HG03342 (cell line): ENCODE data around the gene IRF2BP2.

Experiments
- ATAC-seq: cut with Tn5 transposase; IDR thresholded peaks from one replicate; pipeline ENCODE4 v1.9.1; 2021; ENCODE audit warnings: mild to moderate bottlenecking, moderate library complexity; ENCODE audit not compliant: unreplicated experiment

Gene IRF2BP2

GRCh38 chr1:234585330-234586055 lies 24.5 kb downstream of the IRF2BP2 start:
- no peak for ATAC-seq

- ATAC-seq: no peak
These were observed 25.1 kb downstream of the IRF2BP2 start for GRCh38 chr1:234584926-234585325.

DNA sequence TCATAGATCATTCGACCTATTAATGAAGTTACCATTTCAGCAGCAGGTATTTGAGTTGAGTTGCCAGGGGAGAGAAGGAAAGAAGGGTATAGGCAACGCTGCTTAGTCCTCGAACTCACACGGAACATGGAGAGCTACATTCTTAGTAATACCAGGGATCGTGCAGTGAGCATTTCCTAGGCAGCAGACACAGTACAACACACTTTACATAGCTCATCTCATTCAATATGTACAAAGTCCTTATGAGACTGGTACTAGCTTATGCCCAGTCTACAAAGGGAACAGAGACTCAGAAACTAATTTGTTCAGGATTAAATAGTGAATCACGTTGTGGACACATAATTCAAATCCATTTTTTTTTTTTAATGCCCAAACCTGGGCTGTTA lies 25.6 kb downstream of the IRF2BP2 start:
- no peak for ATAC-seq

- ATAC-seq: no peak
These were observed 26.1 kb downstream of the IRF2BP2 start for GRCh38 chr1:234583755-234584419.

DNA sequence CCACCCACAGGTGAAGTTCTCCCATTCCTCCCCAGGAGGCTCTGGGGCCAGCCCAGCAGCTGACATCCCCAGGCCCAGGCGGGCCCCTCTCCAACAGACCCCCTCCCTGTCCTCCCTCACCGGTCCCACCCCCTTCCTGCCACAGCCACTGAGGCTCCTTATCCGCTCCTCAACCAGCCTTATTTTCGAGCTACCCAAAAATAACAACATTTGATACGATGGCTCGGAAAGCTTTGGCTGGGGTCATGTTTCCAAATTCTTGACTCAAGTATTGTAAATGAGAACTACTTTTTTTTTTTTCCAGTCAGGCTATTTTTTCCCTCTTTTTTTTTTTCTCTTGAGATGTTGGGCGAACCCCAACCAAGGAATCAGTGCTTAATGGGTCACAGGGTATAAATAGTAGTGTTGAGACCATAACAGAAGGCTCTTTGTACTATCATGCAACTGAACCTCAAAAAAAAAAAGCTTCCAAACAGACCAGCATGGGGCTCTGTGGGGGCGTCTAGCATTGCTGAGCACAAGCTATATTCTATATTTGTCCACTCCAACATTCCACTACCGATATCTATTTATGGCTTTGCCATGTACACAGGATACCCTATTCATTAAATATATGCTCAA lies 27.2 kb downstream of the IRF2BP2 start:
- ATAC-seq: no peak

DNA sequence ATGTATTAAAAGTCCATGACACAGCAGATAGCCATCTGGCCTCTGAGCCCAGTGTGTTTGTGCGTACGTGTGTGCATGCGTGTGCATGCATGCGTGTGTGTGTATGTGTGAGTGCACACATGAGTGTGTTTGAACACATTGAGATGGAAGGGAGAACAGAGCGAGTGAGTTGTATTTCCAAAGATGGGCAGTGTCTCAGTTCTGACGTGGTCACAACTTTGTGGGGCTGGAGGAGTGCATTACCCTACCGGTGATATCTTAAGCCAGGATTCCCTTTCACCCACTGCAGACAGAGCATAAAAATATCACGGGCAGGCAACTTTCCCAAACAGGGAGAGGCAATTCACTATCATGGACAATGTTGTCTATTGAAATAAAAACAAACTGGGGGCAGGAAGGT lies 27.8 kb downstream of the IRF2BP2 start:
- ATAC-seq: no peak

GRCh38 chr1:234581063-234581714 lies 28.8 kb downstream of the IRF2BP2 start:
- no peak for ATAC-seq

GRCh38 chr1:234579967-234580366 lies 30.0 kb downstream of the IRF2BP2 start:
- no peak for ATAC-seq

DNA sequence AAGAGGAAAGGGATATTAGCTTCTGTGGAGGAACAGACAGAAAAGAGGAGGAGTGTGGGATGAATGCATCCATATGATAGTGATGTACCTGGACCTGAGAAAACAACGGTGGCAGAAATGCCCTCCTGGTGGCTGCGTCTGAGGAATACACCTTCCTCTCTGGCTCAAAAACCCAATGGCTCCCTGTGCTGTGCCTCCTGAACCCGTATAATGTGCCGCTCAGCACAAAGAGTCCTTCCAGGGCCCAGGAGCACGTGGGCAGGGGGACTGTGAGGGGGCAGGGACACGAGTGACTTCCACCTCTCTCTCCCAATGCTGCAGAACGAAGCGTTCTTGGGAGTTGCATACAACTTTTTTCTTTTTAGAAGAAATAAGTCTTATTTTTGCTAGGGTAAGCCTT lies 31.2 kb downstream of the IRF2BP2 start:
- no peak for ATAC-seq

DNA sequence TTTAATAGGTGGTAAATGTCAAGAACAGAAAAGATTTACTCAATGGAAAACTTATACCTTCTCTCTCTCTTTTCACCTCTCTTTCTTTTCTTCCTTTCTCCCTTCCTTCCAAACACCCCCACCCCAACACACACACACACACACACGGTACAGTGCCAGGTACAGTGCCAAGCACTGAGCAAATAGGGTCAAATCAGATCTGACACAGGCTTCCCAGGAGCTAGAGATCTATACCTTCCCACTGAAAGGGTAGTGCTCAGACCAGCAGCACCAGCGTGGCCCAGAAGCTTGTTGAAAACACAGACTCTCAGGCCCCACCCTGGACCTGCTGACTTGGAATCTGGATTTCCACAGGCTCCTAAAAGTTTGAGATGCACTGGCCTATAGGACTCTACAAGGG lies 31.9 kb downstream of the IRF2BP2 start:
- no peak for ATAC-seq

DNA sequence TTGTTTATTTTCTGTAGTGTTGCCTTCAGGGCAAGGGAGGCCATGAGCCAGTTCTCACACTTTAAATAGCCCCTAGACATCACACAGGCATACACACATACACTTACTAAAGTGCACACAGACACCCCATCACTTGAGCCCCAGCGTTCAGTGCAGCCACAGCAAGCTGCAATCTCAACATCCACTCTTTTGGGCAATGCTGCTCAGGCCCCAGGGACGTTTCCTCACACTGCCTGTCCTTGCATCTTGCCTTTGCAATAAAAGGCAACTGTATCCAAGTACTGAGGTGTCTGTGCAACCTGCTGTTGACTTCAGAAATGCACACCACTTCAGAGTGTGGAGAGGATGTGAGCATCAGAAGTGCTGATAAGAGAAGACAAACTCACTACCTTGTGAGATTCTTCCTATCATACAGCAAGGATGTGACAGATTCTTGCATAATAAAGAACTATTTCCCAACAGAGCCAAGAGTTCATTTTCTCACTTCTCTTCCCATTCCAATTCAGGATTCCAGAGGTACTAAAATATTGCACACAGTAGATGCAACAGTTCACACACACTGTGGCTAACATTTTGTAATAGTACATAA lies 36.2 kb downstream of the IRF2BP2 start:
- no peak for ATAC-seq

- ATAC-seq: no peak
These were observed 37.0 kb downstream of the IRF2BP2 start for GRCh38 chr1:234572966-234573365.

- no peak for ATAC-seq
These were observed 38.3 kb downstream of the IRF2BP2 start for GRCh38 chr1:234571702-234572101.

- no peak for ATAC-seq
These were observed 39.5 kb downstream of the IRF2BP2 start for GRCh38 chr1:234570329-234571120.

DNA sequence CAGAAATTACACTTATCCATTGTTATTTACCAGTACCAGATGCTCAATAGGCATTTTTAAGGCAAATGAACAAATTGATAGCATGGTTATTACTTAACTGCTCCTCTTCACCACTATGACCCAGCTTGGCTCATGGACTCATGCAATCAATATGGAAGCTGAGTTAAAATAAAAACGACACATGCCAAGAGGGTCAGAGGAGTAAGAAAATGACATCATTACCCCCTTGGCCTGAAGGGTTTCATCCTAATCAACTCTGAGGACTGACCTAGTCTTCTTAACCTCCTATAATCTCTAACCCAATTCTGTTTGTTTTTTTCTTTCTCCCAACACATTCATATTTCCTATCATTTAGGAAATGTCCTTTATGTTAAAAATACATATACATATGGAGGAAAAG lies 41.6 kb downstream of the IRF2BP2 start:
- no peak for ATAC-seq

GRCh38 chr1:234565132-234565531 lies 44.8 kb downstream of the IRF2BP2 start:
- ATAC-seq: no peak

- ATAC-seq: no peak
These were observed 45.6 kb downstream of the IRF2BP2 start for GRCh38 chr1:234564035-234565029.

- no peak for ATAC-seq
These were observed 47.6 kb downstream of the IRF2BP2 start for GRCh38 chr1:234562334-234562733.

GRCh38 chr1:234561319-234561718 lies 48.7 kb downstream of the IRF2BP2 start:
- ATAC-seq: no peak
